Measurements from ENCODE around the gene CCDC191.

Gene CCDC191

GRCh38 chr3:114058646-114059045 is 2.3 kb upstream of the CCDC191 start:
- ATAC-seq (ENCODE audit: insufficient read depth, low read depth) (no peak), DNase-seq (no peak)
- Histone ChIP-seq H3K9ac (ENCODE audit: low read depth, low read length) (no peak overlapping the region), H3K4me3 (ENCODE audit: low read depth in 1 of 2, low read length in 2 of 2) (no peak overlapping the region), H3K79me2 (ENCODE audit: insufficient read depth, low read length) (peaks cover 69% of the 10 kb centered on the region), H4K20me1 (ENCODE audit: insufficient read depth, low read length) (0 out of 2 replicates have a peak, but pooled peaks cover 2% of the 10 kb centered on the region), H3K4me2 (ENCODE audit: insufficient read depth, low read length) (peak overlapping the region; percentile 96), H3K4me1 (ENCODE audit: insufficient read depth, low read length) (peaks cover 34% of the 10 kb centered on the region), H3K36me3 (ENCODE audit: insufficient read depth, low read length) (0 out of 2 replicates have a peak, but pooled peaks cover 5% of the 10 kb centered on the region), H3K27me3 (ENCODE audit: insufficient read depth, low read length, poor library complexity) (no peaks in the 10 kb centered on the region), H3K27ac (ENCODE audit: low read length) (no peak overlapping the region), H3K9me3 (ENCODE audit: insufficient read depth, low read length, severe bottlenecking) (no peaks in the 10 kb centered on the region), H2AFZ (ENCODE audit: low read depth, low read length) (no peak overlapping the region)
- no peak for TF ChIP-seq EZH2 (IDR thresholded peaks at IDR 0.05; ENCODE audit: borderline replicate concordance, low read depth, low read length, severe bottlenecking)
- no peak for TF ChIP-seq CTCF (IDR thresholded peaks at IDR 0.05; ENCODE audit: borderline replicate concordance, extremely low read depth, low read length, poor library complexity, severe bottlenecking)

DNA sequence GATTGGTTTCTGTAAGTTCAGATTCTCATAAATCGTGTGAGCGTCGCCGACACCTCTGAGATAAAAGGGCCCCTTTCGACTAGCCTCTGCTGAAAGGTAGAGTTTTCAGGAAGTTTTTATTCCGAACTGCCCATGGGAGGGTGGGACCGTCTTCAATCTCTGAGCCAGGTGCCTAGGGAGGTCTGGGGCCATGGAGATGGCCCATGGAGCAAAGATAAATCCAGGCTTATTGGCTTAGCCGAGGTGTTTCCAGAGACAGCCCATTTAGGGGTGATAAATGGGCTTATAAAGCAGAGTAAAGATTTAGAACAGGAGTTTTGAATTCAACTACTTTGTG is 653 bp upstream of the CCDC191 start:
- H3K79me2 ChIP-seq (ENCODE audit: insufficient read depth, low read length), result peaks cover 54% of the 10 kb centered on the region
- no peak for DNase-seq
- TF ChIP-seq EZH2 (IDR thresholded peaks at IDR 0.05; ENCODE audit: borderline replicate concordance, low read depth, low read length, severe bottlenecking) (no peak), CTCF (IDR thresholded peaks at IDR 0.05; ENCODE audit: borderline replicate concordance, extremely low read depth, low read length, poor library complexity, severe bottlenecking) (no peak)

DNA sequence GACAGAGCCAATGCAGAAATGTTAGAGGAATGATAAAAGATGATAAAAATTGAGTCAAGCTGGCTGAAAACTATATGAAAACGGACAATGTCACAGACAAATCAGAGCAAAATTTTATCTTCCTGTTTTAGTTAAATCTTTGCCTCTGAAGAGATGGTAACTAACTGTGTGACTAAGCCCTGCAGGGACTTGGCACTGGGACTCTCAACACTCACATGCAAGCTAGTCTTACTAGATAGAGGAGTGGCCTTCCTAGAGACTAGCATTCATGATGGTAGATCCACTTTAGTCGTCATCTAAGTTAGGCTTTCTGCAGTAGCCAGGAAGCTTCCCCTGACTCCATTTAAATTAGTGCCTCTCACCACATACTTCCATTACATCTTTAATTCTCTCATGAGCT is 4.1 kb downstream of the CCDC191 start:
- H3K4me3 ChIP-seq (ENCODE audit: low read depth in 1 of 2, low read length in 2 of 2), result no peak overlapping the region
- no peak for DNase-seq
- no peak overlapping the region for H3K9ac ChIP-seq (ENCODE audit: low read depth, low read length)
- H3K9me3 ChIP-seq (ENCODE audit: insufficient read depth, low read length, severe bottlenecking), result no peaks in the 10 kb centered on the region
- no peak overlapping the region for H2AFZ ChIP-seq (ENCODE audit: low read depth, low read length)
- H3K79me2 ChIP-seq (ENCODE audit: insufficient read depth, low read length), result peaks cover 7% of the 10 kb centered on the region
- H3K27ac ChIP-seq (ENCODE audit: low read length), result no peak overlapping the region
- no peaks in the 10 kb centered on the region for H4K20me1 ChIP-seq (ENCODE audit: insufficient read depth, low read length)
- TF ChIP-seq CTCF (IDR thresholded peaks at IDR 0.05; ENCODE audit: borderline replicate concordance, extremely low read depth, low read length, poor library complexity, severe bottlenecking) (no peak), EZH2 (IDR thresholded peaks at IDR 0.05; ENCODE audit: borderline replicate concordance, low read depth, low read length, severe bottlenecking) (no peak)
- no peaks in the 10 kb centered on the region for H3K27me3 ChIP-seq (ENCODE audit: insufficient read depth, low read length, poor library complexity)
- no peaks in the 10 kb centered on the region for H3K36me3 ChIP-seq (ENCODE audit: insufficient read depth, low read length)
- no peak for ATAC-seq (ENCODE audit: insufficient read depth, low read depth)
- H3K4me2 ChIP-seq (ENCODE audit: insufficient read depth, low read length), result no peak overlapping the region
- peaks cover 11% of the 10 kb centered on the region for H3K4me1 ChIP-seq (ENCODE audit: insufficient read depth, low read length)

More for the DNA sequence above, 653 bp upstream of the CCDC191 start:
- peak overlapping the region; percentile 96 for H3K4me2 ChIP-seq (ENCODE audit: insufficient read depth, low read length)
- peak overlapping the region; percentile 82 for H2AFZ ChIP-seq (ENCODE audit: low read depth, low read length)
- H3K27me3 ChIP-seq (ENCODE audit: insufficient read depth, low read length, poor library complexity), result no peaks in the 10 kb centered on the region
- H4K20me1 ChIP-seq (ENCODE audit: insufficient read depth, low read length), result no peaks in the 10 kb centered on the region
- H3K36me3 ChIP-seq (ENCODE audit: insufficient read depth, low read length), result 0 out of 2 replicates have a peak, but pooled peaks cover 5% of the 10 kb centered on the region
- H3K4me1 ChIP-seq (ENCODE audit: insufficient read depth, low read length), result peaks cover 34% of the 10 kb centered on the region
- no peaks in the 10 kb centered on the region for H3K9me3 ChIP-seq (ENCODE audit: insufficient read depth, low read length, severe bottlenecking)
- H3K27ac ChIP-seq (ENCODE audit: low read length), result peak overlapping the region; percentile 75
- peak; percentile 20 for ATAC-seq (ENCODE audit: insufficient read depth, low read depth)
- peak overlapping the region; percentile 69 to 72 for H3K4me3 ChIP-seq (ENCODE audit: low read depth in 1 of 2, low read length in 2 of 2)
- H3K9ac ChIP-seq (ENCODE audit: low read depth, low read length), result peak overlapping the region; percentile 63

DNA sequence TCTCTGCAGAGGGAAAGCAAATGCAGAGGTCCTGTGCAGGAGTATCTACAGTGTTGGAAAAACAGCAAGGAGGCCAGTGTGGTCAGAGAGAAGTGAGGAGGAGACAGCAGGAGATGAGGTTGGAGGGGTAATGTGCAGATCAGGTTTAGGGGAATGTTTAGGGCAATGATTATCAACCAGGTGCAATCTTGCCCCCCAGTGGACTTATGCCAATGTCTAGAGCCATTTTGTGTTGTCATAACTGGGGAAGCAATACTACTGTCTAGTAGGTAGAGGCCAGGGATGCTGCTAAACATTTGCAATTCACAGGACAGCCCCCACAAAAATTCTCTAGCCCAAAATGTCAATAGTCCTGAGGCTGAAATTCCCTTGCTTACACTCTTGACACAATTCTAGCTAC is 13.1 kb downstream of the CCDC191 start:
- Histone ChIP-seq H3K27me3 (ENCODE audit: insufficient read depth, low read length, poor library complexity) (no peaks in the 10 kb centered on the region), H3K4me2 (ENCODE audit: insufficient read depth, low read length) (no peak overlapping the region), H3K9ac (ENCODE audit: low read depth, low read length) (no peak overlapping the region), H3K36me3 (ENCODE audit: insufficient read depth, low read length) (no peaks in the 10 kb centered on the region), H3K9me3 (ENCODE audit: insufficient read depth, low read length, severe bottlenecking) (no peaks in the 10 kb centered on the region), H2AFZ (ENCODE audit: low read depth, low read length) (no peak overlapping the region), H3K4me3 (ENCODE audit: low read depth in 1 of 2, low read length in 2 of 2) (no peak overlapping the region), H3K79me2 (ENCODE audit: insufficient read depth, low read length) (no peaks in the 10 kb centered on the region), H3K4me1 (ENCODE audit: insufficient read depth, low read length) (no peaks in the 10 kb centered on the region), H4K20me1 (ENCODE audit: insufficient read depth, low read length) (no peaks in the 10 kb centered on the region), H3K27ac (ENCODE audit: low read length) (no peak overlapping the region)
- no peak for ATAC-seq (ENCODE audit: insufficient read depth, low read depth)
- TF ChIP-seq EZH2 (IDR thresholded peaks at IDR 0.05; ENCODE audit: borderline replicate concordance, low read depth, low read length, severe bottlenecking) (no peak), CTCF (IDR thresholded peaks at IDR 0.05; ENCODE audit: borderline replicate concordance, extremely low read depth, low read length, poor library complexity, severe bottlenecking) (no peak)
- no peak for DNase-seq
